Peyer's patch (tissue), 4 donors: ENCODE measurements around the gene POLE3. TPM values are rescaled to one million over a fixed set of nuclear protein-coding genes. Genes with fewer than 3 reads are reported as not detected.
"Not testable (repeated sequence)": the region's sequence is repeated elsewhere in the genome, so short reads cannot be mapped to it uniquely, and the experiment has no call there.

ENCODE experiments used
- DNase-seq, 3 donors: peaks; one replicate each; pipeline ENCODE4 v3.0.0-alpha.2; 2017 to 2019
- H3K27ac ChIP-seq, 4 donors: fragments of 200-600 bp; sonication (generic); one replicate each; pipeline ENCODE4 v1.5.1; 2016 to 2019
- H3K27me3 ChIP-seq, 2 donors: fragments of 200-600 bp; sonication (generic); one replicate each; pipeline ENCODE4 v1.5.1; 2019
- H3K36me3 ChIP-seq, 3 donors: fragments of 200-600 bp; sonication (generic); one replicate each; pipeline ENCODE4 v1.5.1; 2016 to 2019
- H3K4me1 ChIP-seq, 4 donors: fragments of 200-600 bp; sonication (generic); one replicate each; pipeline ENCODE4 v1.5.1; 2016 to 2019
- H3K4me3 ChIP-seq, 4 donors: fragments of 200-600 bp; sonication (generic); 1 replicate in 3 of 4; 2 replicates in 1 of 4; pipeline ENCODE4 v1.5.1; 2016 to 2019; ENCODE audit warnings: mild to moderate bottlenecking in 1 of 4
- H3K9me3 ChIP-seq, 4 donors: fragments of 200-600 bp; sonication (generic); one replicate each; pipeline ENCODE4 v1.5.1; 2016 to 2019; ENCODE audit warnings: mild to moderate bottlenecking in 1 of 4
- CTCF ChIP-seq, 6 experiments: fragments of 450-650 bp in 4 of 6; fragments of 200-600 bp in 2 of 6; sonication (generic) in 1 of 6; IDR thresholded peaks; one replicate each; pipeline ENCODE4 v1.5.1; 2017 to 2019; ENCODE audit warnings: antibody characterized with exemption in 6 of 6, mild to moderate bottlenecking in 3 of 6, moderate library complexity in 1 of 6
- POLR2A ChIP-seq, 2 donors: fragments of 450-650 bp; IDR thresholded peaks; one replicate each; pipeline ENCODE4 v1.5.1; 2017; ENCODE audit warnings: antibody characterized with exemption in 2 of 2, mild to moderate bottlenecking in 2 of 2, moderate library complexity in 2 of 2
- total RNA-seq, 4 donors: library from RNA; depleted of rRNA; stranded (reverse); fragments of >200 nt; gene quantifications; one replicate each; pipeline ENCODE4 v1.1.0, GENCODE V29; 2016

The POLE3 gene
- total RNA-seq, 4 donors from 2014 or later: 13.8 to 56.9 (median 16.4) TPM

DNA sequence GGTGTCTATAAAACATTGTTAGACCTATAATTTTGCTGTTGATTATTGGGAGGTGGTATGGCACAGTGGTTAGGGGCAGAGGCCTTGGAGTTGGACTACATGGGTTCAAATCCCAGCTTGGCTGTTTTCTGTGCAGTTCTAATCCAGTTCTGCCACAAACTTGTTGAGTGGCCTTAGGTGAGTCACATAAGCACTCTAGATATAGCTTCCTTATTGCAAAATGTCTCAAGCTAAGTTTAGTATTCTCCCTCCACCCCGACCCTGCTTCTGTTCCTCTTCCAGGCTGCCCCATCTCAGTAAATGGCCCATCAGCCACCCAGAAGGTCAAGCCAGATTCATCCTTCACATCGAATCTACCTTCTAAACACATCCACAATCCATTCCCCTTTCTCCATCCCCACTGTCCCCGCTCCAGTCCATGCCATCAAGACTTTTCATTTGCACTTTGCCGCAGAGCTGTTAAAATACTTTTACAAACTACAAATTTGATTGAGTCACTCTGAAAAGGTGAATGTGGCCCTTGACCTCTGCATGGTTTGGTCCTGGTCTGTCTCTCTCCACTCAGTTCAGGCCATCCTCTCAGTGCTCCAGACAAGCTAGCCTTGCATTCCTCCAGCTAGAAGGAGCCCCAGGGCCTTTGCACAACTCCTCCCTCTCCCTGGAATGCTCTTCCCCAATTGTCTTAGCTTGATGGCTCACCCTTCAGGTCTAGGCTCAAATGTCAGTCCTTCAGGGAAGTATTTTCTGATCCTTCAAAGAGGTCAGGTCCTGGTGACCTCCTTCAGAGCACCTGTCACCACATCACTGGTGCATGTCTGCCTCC lies 23.7 kb downstream of the POLE3 start:
- H3K36me3 ChIP-seq: peaks cover 0 to 40% (median 0%) of the 10 kb centered on the region in 3 donors
- H3K9me3 ChIP-seq: no peaks in the 10 kb centered on the region
- peak overlapping the region in 3 of 4 donors; percentile 22 to 85 (median 62) for H3K27ac ChIP-seq
- TF ChIP-seq POLR2A (IDR thresholded peaks at IDR 0.05) (no peak), CTCF (IDR thresholded peaks at IDR 0.05) (no peak)
- no peak for DNase-seq
- H3K27me3 ChIP-seq: no peaks in the 10 kb centered on the region
- no peak overlapping the region for H3K4me3 ChIP-seq
- peaks cover 0 to 34% (median 10%) of the 10 kb centered on the region in 4 donors for H3K4me1 ChIP-seq

DNA sequence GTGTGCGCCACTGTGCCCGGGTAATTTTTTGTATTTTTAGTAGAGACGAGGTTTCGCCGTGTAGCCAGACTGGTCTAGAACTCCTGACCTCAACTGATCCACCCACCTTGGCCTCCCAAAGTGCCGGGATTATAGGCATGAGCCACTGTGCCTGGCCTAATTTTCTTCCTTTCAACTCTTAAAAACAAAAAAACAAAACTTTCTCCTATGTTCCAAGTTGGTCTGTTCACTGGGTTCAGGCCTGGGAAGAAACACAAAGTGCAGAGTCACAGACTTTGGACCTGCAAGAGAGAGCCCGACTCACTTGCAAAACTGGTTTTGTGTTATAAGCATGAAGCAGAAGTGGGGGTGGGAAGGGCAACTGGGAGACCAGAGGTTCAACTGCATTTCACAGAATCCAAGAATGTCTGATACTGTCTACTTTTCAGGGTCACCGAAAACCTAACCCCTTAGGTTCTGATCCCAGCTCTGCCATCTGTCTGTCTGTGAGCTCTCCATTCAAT lies 28.5 kb downstream of the POLE3 start:
- TF ChIP-seq POLR2A (IDR thresholded peaks at IDR 0.05) (no peak), CTCF (IDR thresholded peaks at IDR 0.05) (no peak)
- Histone ChIP-seq H3K27me3 (no peaks in the 10 kb centered on the region), H3K27ac (peak overlapping the region in 3 of 4 donors; percentile 65 to 89 (median 79)), H3K36me3 (no peaks in the 10 kb centered on the region), H3K9me3 (no peaks in the 10 kb centered on the region), H3K4me3 (no peak overlapping the region), H3K4me1 (peaks cover 0 to 36% (median 4%) of the 10 kb centered on the region in 4 donors)
- peak in 1 of 3 donors; percentile 78 for DNase-seq

GRCh38 chr9:113381441-113381840 lies 29.0 kb downstream of the POLE3 start:
- peaks cover 0 to 31% (median 1%) of the 10 kb centered on the region in 4 donors for H3K4me1 ChIP-seq
- H3K4me3 ChIP-seq, H3K9me3 ChIP-seq, H3K36me3 ChIP-seq, DNase-seq, H3K27me3 ChIP-seq: not testable (repeated sequence)
- H3K27ac ChIP-seq: peak overlapping the region in 3 of 4 donors; percentile 65 to 89 (median 79)

- H3K27me3 ChIP-seq: no peaks in the 10 kb centered on the region
- DNase-seq: peak in 2 of 3 donors; percentile 23 to 65
- no peak for TF ChIP-seq POLR2A (IDR thresholded peaks at IDR 0.05)
- no peak for TF ChIP-seq CTCF (IDR thresholded peaks at IDR 0.05)
- H3K36me3 ChIP-seq: no peaks in the 10 kb centered on the region
- H3K4me1 ChIP-seq: peaks cover 0 to 27% (median 2%) of the 10 kb centered on the region in 4 donors
- H3K27ac ChIP-seq: peak overlapping the region in 3 of 4 donors; percentile 35 to 89 (median 79)
- H3K4me3 ChIP-seq: no peak overlapping the region
- H3K9me3 ChIP-seq: no peaks in the 10 kb centered on the region
Observed at GRCh38 chr9:113380869-113381378, 29.6 kb downstream of the POLE3 start.

DNA sequence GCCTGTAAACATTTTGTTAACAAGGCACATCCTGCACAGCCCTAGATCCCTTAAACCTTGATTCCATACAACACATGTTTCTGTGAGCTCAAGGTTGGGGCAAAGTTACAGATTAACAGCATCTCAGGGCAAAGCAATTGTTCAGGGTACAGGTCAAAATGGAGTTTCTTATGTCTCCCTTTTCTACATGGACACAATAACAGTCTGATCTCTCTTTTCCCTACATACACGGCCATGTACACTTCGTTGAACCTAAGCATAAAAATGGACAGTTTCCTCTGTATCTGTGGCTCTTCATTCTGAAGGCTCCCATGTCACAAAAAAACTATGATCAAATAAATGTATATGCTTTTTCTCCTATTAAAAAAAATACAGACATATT lies 30.7 kb downstream of the POLE3 start:
- peak overlapping the region in 2 of 4 donors; percentile 79 to 89 for H3K27ac ChIP-seq
- H3K27me3 ChIP-seq, H3K4me3 ChIP-seq, DNase-seq, H3K36me3 ChIP-seq, H3K9me3 ChIP-seq: not testable (repeated sequence)
- peaks cover 0 to 33% (median 4%) of the 10 kb centered on the region in 4 donors for H3K4me1 ChIP-seq

DNA sequence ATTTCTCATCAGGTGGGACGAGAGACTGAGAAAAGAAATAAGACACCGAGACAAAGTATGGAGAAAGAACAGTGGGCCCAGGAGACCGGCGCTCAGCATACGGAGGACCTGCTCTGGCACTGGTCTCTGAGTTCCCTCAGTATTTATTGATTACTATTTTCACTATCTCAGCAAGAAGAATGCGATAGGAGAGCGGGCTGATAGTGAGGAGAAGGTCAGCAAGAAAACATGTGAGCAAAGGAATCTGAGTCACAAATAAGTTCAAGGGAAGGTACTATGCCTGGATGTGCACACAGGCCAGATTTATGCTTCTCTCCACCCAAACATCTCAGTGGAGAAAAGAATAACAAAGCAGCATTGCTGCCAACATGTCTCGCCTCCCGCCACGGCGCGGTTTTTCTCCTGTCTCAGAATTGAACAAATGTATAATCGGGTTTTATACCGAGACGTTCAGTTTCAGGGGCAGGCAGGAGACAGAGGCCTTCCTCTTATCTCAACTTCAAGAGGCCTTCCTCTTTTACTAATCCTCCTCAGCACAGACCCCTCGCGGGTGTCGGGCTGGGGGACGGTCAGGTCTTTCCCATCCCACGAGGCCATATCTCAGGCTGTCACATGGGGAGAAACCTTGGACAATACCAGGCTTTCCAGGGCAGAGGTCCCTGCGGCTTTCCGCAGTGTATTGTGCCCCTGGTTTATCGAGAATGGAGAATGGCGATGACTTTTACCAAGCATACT lies 31.2 kb downstream of the POLE3 start:
- H3K27me3 ChIP-seq, DNase-seq, H3K4me3 ChIP-seq, H3K9me3 ChIP-seq: not testable (repeated sequence)
- Histone ChIP-seq H3K27ac (peak overlapping the region in 2 of 4 donors; percentile 10 to 42), H3K36me3 (peaks cover 0 to 12% (median 0%) of the 10 kb centered on the region in 3 donors), H3K4me1 (peaks cover 0 to 38% (median 4%) of the 10 kb centered on the region in 4 donors)
